HG03378 (cell line): Measurements from ENCODE around the gene GHDC.

Experiments used
- ATAC-seq: cut with Tn5 transposase; IDR thresholded peaks from one replicate; pipeline ENCODE4 v1.9.1; 2021; ENCODE audit warnings: mild to moderate bottlenecking, moderate library complexity; ENCODE audit not compliant: unreplicated experiment

Gene GHDC

DNA sequence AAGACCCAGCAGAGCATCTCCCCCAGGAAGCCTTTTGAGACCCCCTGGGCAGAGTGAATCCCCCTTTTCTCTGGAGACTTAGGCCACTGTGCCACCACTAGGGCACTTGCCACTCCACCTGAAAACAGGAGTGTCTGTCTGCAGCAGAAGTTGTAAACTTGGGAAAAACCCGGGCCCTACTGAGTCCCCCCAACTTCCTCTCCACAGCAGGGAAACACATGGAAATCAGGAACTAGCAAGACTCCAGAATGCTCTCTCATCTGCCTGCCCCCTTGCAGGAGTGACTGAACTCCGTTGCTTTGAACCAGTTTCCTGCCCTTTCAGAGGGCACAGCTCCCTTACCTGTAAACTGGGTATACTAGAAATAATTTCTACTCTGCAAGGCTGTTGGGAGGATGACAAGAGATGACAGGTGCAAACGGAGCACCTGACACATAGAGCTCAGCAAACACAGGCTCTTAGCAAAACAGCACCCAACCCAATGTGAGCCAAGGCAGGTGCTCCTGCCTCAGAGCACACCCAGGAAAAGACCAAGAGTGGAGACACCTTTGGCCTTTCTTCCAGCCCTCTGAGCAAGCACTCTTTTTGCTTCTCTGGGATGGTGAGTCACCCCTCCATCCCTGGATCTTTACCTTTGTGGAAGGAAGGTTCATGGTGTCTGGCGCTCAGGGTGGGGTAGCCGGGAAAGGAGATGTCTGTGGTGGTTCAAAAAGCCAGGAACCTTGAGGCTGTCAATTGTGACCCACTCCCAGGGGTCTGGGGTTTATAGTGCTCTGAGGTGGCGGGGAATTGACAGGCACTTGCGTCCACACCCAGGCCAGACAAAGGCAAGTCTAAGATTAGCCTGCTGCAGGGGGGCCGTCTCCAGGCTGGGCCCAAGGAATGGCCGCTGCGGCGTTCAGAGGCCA is 9.3 kb downstream of the GHDC start, which contains the start of gene HCRT:
HCRT (minus strand) TSS at position 740 of the 908 bp plus-strand sequence; CDS start at position 653, 87 bp downstream.
- no peak for ATAC-seq

DNA sequence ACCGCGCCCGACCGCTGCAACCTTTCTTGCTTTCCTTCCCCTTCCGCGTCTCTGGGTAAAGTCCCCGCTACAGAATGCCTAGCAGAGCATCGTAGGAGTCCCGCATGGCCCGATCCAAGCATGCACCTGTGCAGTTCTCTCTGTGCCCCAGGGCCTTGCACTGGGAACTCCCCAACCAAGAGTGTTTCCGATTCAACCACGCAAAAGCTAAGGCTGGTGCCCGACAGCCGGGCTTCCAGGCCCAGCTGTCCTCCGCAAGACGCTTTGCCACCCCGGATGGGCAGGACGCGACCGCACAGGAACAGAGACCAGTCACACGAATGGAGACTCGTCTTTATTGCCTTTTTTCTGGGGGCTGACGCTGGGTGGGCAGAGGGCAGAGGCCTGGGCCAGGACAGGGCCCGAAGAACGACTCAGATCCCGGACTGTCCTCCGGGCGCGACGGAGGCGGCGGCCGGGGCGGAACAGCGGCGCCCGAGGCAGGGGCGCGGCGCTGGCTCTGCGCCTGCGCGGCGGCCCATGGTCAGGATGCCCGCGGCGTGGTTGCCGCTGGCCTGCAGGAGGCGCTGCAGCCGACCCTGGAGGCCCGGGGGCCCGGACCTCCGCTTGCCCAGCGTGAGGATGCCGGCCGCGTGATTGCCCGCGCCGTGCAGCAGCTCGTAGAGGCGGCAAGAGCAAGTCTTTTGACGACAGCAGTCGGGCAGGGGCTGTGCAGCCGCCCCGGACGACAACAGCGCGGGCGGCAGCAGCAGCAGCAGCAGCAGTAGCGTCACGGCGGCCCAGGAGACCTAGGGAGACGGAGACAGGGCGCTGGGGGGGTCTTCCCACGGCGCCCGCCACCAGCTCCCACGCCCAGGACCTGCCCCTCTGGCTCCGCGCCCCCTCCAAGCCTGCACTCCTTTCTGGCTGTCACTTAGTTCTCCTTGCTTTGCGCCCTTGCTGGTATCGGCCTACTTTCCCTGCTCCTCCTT is 10.3 kb downstream of the GHDC start:
- ATAC-seq: peak; percentile 33

GRCh38 chr17:42182927-42183734 is 11.2 kb downstream of the GHDC start:
- ATAC-seq: no peak

- no peak for ATAC-seq
Measured at GRCh38 chr17:42181851-42182207, 12.5 kb downstream of the GHDC start.

DNA sequence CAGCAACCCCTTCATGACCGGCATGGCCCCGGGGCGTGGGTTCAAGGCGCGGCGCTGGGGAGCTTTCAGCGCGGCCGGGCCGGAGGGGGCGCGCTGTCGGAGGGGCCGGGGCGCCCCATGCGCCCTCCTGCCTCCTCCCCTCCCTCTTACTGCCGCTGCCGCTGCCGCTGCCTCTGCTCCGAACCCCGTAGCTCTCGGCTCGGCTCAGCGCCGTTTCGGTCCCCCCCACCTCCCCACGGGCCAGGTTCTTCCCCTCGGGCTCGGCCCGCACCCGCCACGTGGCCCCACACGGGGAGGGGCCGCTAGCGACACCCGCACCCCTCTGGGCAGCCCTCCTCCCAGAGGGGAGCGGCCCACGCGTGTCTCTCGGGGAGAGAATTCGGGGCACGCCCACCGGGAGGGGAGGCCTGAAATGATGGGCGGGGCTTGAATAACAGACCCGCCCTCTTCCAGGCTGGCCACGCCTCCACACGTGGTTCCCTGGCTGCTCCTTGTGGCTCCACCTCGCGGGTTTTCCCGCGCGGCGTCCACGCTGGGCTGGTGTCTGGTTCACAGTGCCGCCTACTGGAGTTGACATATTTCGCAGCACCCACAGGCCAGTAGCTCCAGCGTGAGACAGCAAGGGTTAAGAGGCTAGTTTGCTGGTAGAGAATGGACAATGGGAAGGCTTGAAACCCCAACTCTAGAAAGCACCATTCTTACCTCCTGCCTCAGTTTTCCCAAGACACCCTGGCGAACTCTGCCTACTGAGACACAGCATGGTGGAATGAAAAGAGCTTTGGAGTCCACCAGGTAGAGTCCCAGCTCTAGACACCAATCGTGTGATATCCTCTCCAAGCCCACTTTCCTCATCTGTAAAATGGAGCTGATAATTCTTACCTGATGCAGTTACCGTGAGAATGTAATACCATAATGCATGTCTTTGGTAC is 13.1 kb downstream of the GHDC start, which contains the start of gene KCNH4:
KCNH4 (minus strand) TSS at position 221 of the 929 bp plus-strand sequence; CDS start at position 24, 197 bp downstream.
- no peak for ATAC-seq

DNA sequence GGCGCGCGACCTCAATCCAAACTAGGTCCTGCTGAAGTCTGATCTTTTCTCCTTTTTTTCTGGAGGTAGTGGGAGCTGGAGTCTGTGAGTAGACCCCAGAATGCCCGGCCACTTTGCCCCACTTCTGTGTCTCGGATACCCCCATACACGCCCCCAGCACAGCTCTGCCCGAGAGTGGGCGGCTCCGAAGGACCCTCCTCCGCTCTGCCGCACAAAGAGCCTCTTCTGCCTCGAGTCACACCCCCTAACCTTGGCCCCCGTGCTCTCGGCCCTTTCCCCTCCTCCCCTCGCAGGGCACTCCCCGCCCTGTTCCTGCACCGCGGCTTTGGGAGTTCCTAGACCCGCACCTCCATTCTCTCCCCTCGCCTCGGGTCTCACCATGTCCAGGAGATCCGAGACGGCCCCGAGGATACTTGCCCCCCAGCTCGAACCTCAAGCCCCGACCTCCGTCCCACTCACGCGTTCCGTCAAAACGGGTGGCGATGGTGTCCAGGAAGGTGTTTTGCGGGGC is 13.8 kb downstream of the GHDC start:
- no peak for ATAC-seq

- ATAC-seq: no peak
Measured at GRCh38 chr17:42179911-42180410, 14.3 kb downstream of the GHDC start.

GRCh38 chr17:42179335-42179734 is 15.0 kb downstream of the GHDC start:
- no peak for ATAC-seq

DNA sequence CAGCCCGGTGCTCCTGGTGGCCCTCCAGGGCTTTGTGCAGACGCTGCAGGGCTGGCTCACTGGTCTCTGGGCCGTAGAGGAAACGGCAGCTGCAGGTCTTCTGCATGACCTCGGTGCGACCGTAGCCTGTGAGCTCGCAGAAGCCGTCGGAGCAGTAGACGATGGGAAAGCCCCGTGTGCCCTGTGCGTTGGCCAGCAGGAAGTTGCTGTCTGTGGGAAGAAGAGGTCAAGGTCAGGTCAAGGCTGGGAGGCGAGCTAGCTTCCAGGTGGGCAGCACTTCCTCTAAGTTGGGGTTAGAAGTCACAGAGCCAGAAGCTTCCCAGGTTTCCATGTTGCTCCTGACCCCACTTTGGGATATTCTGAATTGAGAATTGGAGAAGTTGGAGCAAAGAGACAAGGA is 15.5 kb downstream of the GHDC start:
- no peak for ATAC-seq

GRCh38 chr17:42177684-42178083 is 16.6 kb downstream of the GHDC start:
- no peak for ATAC-seq

GRCh38 chr17:42174126-42174783 is 20.0 kb downstream of the GHDC start:
- no peak for ATAC-seq

- no peak for ATAC-seq
Measured at GRCh38 chr17:42171831-42172230, 22.5 kb downstream of the GHDC start.

- no peak for ATAC-seq
Measured at GRCh38 chr17:42169351-42169750, 24.9 kb downstream of the GHDC start.

DNA sequence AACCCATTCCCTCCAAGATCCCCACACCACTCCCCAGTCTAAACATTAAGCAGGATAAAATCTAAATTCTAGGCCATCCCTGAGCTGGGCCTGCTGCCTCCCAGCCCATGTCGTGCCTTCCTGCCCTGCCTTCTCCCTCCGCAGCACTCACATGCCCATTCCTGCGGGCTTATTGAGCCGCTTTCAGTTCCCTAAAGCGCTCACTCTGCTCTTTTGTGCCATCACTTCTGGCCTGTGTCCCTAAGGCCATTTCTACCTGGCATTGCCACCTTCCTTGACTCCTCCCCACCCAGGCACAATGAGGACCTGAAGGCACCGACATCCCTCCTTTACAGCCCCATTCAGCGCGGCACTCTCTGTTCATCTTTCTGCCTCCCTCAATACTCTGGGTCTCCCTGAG is 26.5 kb downstream of the GHDC start:
- ATAC-seq: no peak

- no peak for ATAC-seq
Measured at GRCh38 chr17:42166196-42166763, 28.0 kb downstream of the GHDC start.

GRCh38 chr17:42165751-42166150 is 28.5 kb downstream of the GHDC start:
- no peak for ATAC-seq

DNA sequence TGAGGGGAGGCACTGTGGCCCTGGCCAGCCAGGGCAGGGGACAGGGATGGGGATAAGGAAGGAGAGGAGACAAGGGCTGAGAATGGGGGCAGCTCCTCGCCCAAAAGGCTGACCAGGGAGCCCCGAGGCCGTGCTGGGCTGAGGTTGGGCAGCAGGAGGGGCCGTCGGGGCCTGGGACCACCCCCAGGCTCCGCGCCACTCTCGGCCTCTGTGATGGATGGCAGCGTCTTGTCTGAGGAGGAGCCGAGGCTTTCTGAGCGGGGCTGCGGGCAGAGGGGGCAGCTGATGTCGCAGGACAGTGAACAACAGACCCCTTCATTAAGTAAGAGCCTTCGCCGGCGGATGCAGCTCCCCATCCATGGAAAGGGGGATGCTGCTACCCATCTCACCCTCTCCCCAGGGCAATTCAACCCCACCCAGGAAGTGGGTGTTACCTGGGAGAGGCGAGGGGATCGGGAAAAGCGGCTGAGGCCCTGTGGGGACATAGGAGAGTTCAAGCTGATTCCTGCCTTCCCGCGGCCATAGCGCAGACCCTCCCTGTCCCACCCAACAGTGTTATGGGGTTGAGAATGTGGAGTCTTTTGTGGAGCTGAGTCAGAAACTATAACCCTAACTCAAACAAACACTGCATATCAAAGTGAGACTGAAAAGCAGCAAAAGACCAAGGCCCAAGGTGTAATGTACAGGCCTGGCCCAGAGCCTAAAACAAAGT is 30.4 kb downstream of the GHDC start:
- ATAC-seq: no peak

- ATAC-seq: no peak
Measured at GRCh38 chr17:42163113-42163512, 31.2 kb downstream of the GHDC start.
